ENCODE measurements around the gene TBX1. TPM values are rescaled to one million over a fixed set of nuclear protein-coding genes. Genes with fewer than 3 reads are reported as not detected.

The TBX1 gene
- total RNA-seq, 2 experiments from 2014 or later, result not detected

DNA sequence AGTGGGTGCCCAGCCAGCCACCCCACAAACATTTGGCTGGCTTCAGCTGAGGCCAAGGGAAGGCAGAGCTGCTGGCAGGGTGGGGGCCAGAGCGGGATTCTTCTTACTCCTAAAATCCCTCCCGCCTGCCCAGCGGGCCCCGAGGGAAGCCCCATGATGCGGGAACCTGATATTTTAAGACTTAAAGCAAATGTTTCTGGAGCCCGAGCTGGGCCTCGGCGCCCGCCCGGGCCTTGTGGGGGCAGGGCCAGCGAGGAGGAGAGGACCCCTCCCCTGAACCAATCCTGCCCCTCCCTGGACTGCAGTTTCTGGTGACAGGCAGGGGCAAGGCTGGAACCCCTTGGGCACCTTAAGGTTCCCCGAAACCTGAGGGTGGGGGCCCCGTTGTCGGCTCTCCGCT is 20.0 kb upstream of the TBX1 start:
- POLR2A ChIA-PET, result no interaction called here
- ATAC-seq, result no peak
- H3K4me3 Mint-ChIP-seq, result no peak overlapping the region
- DNase-seq, result no peak
- CTCF ChIA-PET, result interaction anchor here (1.5 kb wide), 1 partner anchor 10 kb away, joined by 5 read pairs; no protein-coding TSS in a partner anchor
- H3K4me1 Mint-ChIP-seq, result no peaks in the 10 kb centered on the region
- no peaks in the 10 kb centered on the region for H3K9me3 Mint-ChIP-seq (ENCODE audit: low read depth)
- H3K36me3 Mint-ChIP-seq (ENCODE audit: low read depth), result no peaks in the 10 kb centered on the region
- no peaks in the 10 kb centered on the region for H3K27me3 Mint-ChIP-seq
- no peak overlapping the region for H3K27ac Mint-ChIP-seq
- intact Hi-C loops (cut with DNase I, micrococcal nuclease), result no loop called here

DNA sequence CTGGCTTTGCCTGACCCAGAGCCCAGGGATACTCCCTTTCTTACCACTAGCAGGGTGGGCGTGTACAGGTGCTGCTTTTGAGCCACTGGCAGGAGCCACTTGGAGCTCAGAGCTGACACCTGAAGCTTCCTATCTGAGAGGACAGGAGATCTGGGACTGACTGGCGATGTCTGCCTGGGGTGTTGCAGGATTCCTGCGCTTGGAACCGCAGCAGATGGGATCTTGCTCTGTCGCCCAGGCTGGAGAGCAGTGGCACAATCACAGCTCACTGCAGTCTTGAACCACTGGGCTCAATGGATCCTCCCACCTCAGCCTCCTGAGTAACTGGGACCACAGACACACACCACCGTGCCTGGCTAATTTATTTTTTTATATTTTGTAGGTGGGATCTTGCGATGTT is 19.5 kb upstream of the TBX1 start:
- Mint-ChIP-seq H3K4me1 (no peaks in the 10 kb centered on the region), H3K36me3 (ENCODE audit: low read depth) (no peaks in the 10 kb centered on the region), H3K27ac (no peak overlapping the region), H3K4me3 (no peak overlapping the region), H3K9me3 (ENCODE audit: low read depth) (no peaks in the 10 kb centered on the region), H3K27me3 (no peaks in the 10 kb centered on the region)
- intact Hi-C loops (cut with DNase I, micrococcal nuclease), result no loop called here
- DNase-seq (no peak), ATAC-seq (no peak)
- POLR2A ChIA-PET, result no interaction called here
- CTCF ChIA-PET, result interaction anchor here (1.4 to 1.5 kb wide), 2 partner anchors 11 to 38 kb away, joined by 3 to 5 read pairs; no protein-coding TSS in a partner anchor

DNA sequence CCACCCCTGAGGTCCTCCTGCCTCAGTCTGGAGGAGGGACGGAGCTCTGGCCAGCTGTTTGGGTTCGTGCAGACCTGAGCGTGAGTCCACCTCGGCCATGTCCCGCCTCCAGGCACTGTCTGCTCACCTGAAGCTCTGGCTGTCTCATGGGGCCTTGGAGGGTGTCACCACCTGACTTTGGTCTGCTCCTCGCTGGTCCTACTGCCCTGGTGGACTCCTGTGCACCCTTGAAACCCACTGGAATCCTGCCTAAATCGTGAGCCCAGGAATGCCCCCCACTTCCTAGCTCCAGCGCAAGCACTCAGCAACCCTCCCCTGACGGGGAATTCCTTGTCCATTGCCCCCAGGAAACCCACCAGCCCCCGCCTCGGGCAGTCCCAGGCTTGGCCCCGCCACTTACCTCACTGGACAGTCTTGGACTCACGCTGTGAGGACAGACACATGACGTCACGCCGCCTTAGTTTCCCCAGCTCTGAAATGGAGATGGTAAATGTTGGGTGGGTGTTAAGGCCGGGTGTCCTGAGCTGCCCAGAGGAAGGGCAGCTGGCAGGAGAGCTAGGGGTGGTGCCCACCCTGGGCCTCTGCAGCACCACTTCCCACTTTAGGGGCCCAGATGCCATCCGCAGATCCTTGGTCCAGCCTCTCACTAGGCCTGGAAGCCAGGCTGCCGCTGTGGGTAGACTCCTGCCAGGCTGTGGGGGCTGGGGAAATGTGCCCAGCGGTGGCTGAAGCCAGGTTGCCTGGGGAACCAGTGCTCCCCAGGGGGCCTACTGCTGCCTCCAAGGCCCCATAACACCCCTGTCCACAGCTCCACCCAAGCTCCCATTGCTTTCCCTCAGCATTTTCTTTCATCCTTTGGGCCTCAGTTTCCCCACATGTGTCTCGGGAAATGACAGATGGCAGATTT is 18.2 kb upstream of the TBX1 start:
- intact Hi-C loops (cut with DNase I, micrococcal nuclease), result no loop called here
- Mint-ChIP-seq H3K27ac (no peak overlapping the region), H3K36me3 (ENCODE audit: low read depth) (no peaks in the 10 kb centered on the region), H3K4me3 (no peak overlapping the region), H3K27me3 (no peaks in the 10 kb centered on the region), H3K4me1 (no peaks in the 10 kb centered on the region), H3K9me3 (ENCODE audit: low read depth) (no peaks in the 10 kb centered on the region)
- ChIA-PET POLR2A (no interaction called here), CTCF (interaction anchor here (1.0 to 1.8 kb wide), 3 partner anchors 12 to 37 kb away, joined by 3 to 6 read pairs (median 3); no protein-coding TSS in a partner anchor)
- ATAC-seq (no peak), DNase-seq (no peak)

GRCh38 chr22:19743081-19743480 is 17.5 kb upstream of the TBX1 start:
- H3K27ac Mint-ChIP-seq, result no peak overlapping the region

DNA sequence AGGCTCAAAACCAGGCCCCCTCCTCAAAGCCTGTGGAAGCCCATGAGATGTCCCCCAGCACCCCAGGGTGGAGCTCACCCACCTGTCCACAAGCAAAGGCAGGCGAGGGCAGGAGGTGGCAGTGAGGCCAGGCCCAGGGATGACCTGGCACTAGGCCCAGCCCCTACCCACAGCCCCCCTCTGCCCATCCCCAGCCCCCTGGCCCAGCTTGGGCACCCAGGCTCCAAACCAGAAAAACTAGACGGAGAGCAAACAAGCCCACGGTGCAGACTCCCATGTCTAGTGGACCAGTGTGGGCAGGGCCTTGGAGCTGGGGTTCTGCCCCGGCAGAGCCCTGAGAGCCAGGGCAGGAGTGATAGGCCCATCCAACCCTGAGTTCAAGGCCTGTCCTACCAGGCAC is 16.9 kb upstream of the TBX1 start:
- Mint-ChIP-seq H3K9me3 (ENCODE audit: low read depth) (no peaks in the 10 kb centered on the region), H3K4me3 (no peak overlapping the region), H3K4me1 (no peaks in the 10 kb centered on the region), H3K36me3 (ENCODE audit: low read depth) (no peaks in the 10 kb centered on the region), H3K27ac (no peak overlapping the region), H3K27me3 (no peaks in the 10 kb centered on the region)
- ChIA-PET CTCF (no interaction called here), POLR2A (no interaction called here)
- intact Hi-C loops (cut with DNase I, micrococcal nuclease), result no loop called here
- no peak for DNase-seq
- ATAC-seq, result no peak

More at GRCh38 chr22:19743081-19743480, 17.5 kb upstream of the TBX1 start:
- Mint-ChIP-seq H3K4me1 (no peaks in the 10 kb centered on the region), H3K9me3 (ENCODE audit: low read depth) (no peaks in the 10 kb centered on the region), H3K27me3 (no peaks in the 10 kb centered on the region), H3K4me3 (no peak overlapping the region), H3K36me3 (ENCODE audit: low read depth) (no peaks in the 10 kb centered on the region)
- no peak for ATAC-seq
- no peak for DNase-seq
- CTCF ChIA-PET, result interaction anchor here (1.8 kb wide), 1 partner anchor 13 kb away, joined by 6 read pairs; no protein-coding TSS in a partner anchor
- POLR2A ChIA-PET, result no interaction called here
- intact Hi-C loops (cut with DNase I, micrococcal nuclease), result no loop called here

- no peak overlapping the region for H3K27ac Mint-ChIP-seq
- ChIA-PET CTCF (interaction anchor here (0.6 to 1.4 kb wide), 2 partner anchors 12 to 15 kb away, joined by 3 to 7 read pairs; no protein-coding TSS in a partner anchor), POLR2A (no interaction called here)
- no peak overlapping the region for H3K4me3 Mint-ChIP-seq
- DNase-seq (no peak), ATAC-seq (no peak)
- H3K4me1 Mint-ChIP-seq, result no peaks in the 10 kb centered on the region
- no peaks in the 10 kb centered on the region for H3K9me3 Mint-ChIP-seq (ENCODE audit: low read depth)
- intact Hi-C loops (cut with DNase I, micrococcal nuclease), result no loop called here
- no peaks in the 10 kb centered on the region for H3K27me3 Mint-ChIP-seq
- no peaks in the 10 kb centered on the region for H3K36me3 Mint-ChIP-seq (ENCODE audit: low read depth)
Measured at GRCh38 chr22:19744350-19745006, 16.1 kb upstream of the TBX1 start.

GRCh38 chr22:19745155-19746101 is 15.2 kb upstream of the TBX1 start:
- no peak for ATAC-seq
- H3K9me3 Mint-ChIP-seq (ENCODE audit: low read depth), result no peaks in the 10 kb centered on the region
- ChIA-PET CTCF (interaction anchor here (0.5 to 1.4 kb wide), 3 partner anchors 15 to 267 kb away, joined by 3 to 7 read pairs (median 4); no protein-coding TSS in a partner anchor), POLR2A (no interaction called here)
- H3K36me3 Mint-ChIP-seq (ENCODE audit: low read depth), result no peaks in the 10 kb centered on the region
- intact Hi-C loops (cut with DNase I, micrococcal nuclease), result no loop called here
- H3K4me1 Mint-ChIP-seq, result no peaks in the 10 kb centered on the region
- no peak overlapping the region for H3K27ac Mint-ChIP-seq
- H3K4me3 Mint-ChIP-seq, result no peak overlapping the region
- H3K27me3 Mint-ChIP-seq, result no peaks in the 10 kb centered on the region
- no peak for DNase-seq

DNA sequence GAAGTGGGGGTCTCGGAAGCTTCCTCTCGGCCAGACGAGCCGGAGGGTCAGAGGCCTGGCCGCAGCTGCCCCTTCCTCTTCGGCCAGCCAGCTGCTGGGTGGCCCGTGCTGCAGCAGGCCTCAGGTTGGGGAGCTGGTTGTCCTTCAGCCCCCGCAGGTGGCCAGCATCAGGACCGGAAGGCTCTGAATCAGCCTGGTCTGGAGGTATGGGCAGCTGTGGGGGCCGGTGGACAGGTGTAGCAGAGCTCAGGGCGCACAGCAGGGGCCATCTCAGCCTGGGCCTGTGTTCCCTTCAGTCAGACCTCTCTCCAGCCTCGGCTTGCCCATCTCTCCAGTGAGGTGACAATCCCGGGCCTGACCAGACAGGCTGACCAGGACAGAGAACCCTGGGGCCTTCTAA is 13.9 kb upstream of the TBX1 start:
- H3K27me3 Mint-ChIP-seq, result no peaks in the 10 kb centered on the region
- H3K4me3 Mint-ChIP-seq, result no peak overlapping the region
- no peaks in the 10 kb centered on the region for H3K36me3 Mint-ChIP-seq (ENCODE audit: low read depth)
- DNase-seq (no peak), ATAC-seq (no peak)
- ChIA-PET CTCF (interaction anchor here (1.9 kb wide), 1 partner anchor 16 kb away, joined by 5 read pairs; no protein-coding TSS in a partner anchor), POLR2A (no interaction called here)
- no peaks in the 10 kb centered on the region for H3K4me1 Mint-ChIP-seq
- intact Hi-C loops (cut with DNase I, micrococcal nuclease), result no loop called here
- H3K9me3 Mint-ChIP-seq (ENCODE audit: low read depth), result no peaks in the 10 kb centered on the region
- H3K27ac Mint-ChIP-seq, result no peak overlapping the region

GRCh38 chr22:19747551-19747950 is 13.0 kb upstream of the TBX1 start:
- H3K4me3 Mint-ChIP-seq, result no peak overlapping the region
- ATAC-seq (no peak), DNase-seq (no peak)
- H3K27ac Mint-ChIP-seq, result no peak overlapping the region
- no peaks in the 10 kb centered on the region for H3K9me3 Mint-ChIP-seq (ENCODE audit: low read depth)
- H3K27me3 Mint-ChIP-seq, result no peaks in the 10 kb centered on the region
- ChIA-PET CTCF (interaction anchor here (0.6 to 1.9 kb wide), 2 partner anchors 17 to 265 kb away, joined by 3 to 5 read pairs; no protein-coding TSS in a partner anchor), POLR2A (no interaction called here)
- no peaks in the 10 kb centered on the region for H3K4me1 Mint-ChIP-seq
- no peaks in the 10 kb centered on the region for H3K36me3 Mint-ChIP-seq (ENCODE audit: low read depth)
- intact Hi-C loops (cut with DNase I, micrococcal nuclease), result no loop called here

DNA sequence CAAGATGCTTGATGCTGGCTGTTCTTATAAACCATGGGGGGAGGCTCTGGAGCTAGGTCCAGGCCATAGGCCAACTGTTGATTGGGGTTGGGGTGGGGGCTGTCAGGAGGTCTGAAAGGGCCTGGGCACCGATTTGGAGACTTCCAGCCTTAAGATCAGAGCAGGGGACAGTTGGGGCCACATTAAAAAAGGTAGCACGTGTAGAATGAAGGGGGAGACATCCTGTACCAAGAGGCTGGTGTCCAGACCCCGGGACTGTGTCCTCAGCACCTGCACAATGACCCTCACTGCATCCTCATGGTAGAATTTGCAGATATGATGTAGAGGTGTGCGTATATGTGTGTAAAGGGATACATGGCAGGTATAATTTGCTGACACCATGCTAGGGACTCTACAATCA is 12.4 kb upstream of the TBX1 start:
- intact Hi-C loops (cut with DNase I, micrococcal nuclease), result no loop called here
- no peak overlapping the region for H3K4me3 Mint-ChIP-seq
- DNase-seq (no peak), ATAC-seq (no peak)
- POLR2A ChIA-PET, result no interaction called here
- CTCF ChIA-PET, result interaction anchor here (0.6 to 1.9 kb wide), 3 partner anchors 18 to 266 kb away, joined by 3 to 5 read pairs (median 4); no protein-coding TSS in a partner anchor
- H3K36me3 Mint-ChIP-seq (ENCODE audit: low read depth), result no peaks in the 10 kb centered on the region
- H3K4me1 Mint-ChIP-seq, result no peaks in the 10 kb centered on the region
- H3K27ac Mint-ChIP-seq, result no peak overlapping the region
- H3K9me3 Mint-ChIP-seq (ENCODE audit: low read depth), result no peaks in the 10 kb centered on the region
- no peaks in the 10 kb centered on the region for H3K27me3 Mint-ChIP-seq

Data from activated CD4-positive, alpha-beta T cell treated with anti-CD3 and anti-CD28 coated beads for 36 hours (primary cell).